ENCODE measurements around the gene PFDN6. TPM values are rescaled to one million over a fixed set of nuclear protein-coding genes. Genes with fewer than 3 reads are reported as not detected.
"Not testable (repeated sequence)": the region's sequence is repeated elsewhere in the genome, so short reads cannot be mapped to it uniquely, and the experiment has no call there.

PFDN6 gene
- total RNA-seq, 1 donor = 21.7 TPM

DNA sequence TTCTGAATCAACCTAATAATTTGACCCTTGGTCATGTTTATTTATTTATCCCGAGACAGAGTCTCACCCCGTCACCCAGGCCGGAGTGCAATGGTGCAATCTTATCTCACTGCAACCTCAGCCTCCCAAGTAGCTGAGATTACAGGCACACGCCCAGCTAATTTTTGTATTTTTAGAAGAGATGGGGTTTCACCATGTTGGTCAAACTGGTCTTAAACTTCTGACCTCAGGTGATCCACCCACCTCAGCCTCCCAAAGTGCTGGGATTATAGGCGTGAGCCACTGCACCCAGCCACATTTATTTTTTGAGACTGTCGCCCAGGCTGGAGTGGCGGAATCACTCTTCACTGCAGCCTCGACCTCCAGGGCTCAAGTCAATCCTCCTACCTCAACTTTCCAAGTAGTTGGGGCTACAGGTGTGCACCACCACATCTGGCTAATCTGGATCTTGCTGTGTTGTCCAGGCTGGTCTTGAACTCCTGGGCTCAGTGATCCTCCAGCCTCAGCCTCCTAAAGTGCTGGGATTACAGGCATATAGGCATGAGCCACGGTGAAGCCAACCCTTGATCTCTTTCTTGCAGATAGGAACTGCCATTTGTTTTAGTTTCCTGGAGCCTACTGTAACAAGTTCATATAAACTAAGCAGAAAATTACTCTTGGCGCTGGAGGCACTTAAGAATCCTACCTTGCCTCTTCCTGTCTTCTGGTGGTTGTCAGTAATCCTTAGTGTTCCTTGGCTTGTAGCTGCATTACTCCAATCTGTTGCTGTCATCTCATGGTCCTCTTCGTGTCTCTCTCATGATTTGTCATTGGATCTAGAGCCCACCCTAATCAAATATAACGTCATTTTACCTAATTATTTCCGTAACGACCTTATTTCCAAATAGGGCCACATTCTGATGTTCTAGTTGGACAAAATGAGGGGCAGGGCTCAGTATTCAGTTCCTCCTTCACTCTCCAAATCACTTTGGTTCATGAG, 15.2 kb upstream of the PFDN6 start:
- TF ChIP-seq, protein P1, sequence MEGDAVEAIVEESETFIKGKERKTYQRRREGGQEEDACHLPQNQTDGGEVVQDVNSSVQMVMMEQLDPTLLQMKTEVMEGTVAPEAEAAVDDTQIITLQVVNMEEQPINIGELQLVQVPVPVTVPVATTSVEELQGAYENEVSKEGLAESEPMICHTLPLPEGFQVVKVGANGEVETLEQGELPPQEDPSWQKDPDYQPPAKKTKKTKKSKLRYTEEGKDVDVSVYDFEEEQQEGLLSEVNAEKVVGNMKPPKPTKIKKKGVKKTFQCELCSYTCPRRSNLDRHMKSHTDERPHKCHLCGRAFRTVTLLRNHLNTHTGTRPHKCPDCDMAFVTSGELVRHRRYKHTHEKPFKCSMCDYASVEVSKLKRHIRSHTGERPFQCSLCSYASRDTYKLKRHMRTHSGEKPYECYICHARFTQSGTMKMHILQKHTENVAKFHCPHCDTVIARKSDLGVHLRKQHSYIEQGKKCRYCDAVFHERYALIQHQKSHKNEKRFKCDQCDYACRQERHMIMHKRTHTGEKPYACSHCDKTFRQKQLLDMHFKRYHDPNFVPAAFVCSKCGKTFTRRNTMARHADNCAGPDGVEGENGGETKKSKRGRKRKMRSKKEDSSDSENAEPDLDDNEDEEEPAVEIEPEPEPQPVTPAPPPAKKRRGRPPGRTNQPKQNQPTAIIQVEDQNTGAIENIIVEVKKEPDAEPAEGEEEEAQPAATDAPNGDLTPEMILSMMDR (IDR thresholded peaks at IDR 0.05; ENCODE audit: insufficient read depth, low read length) = no peak
- DNase-seq (ENCODE audit: low read depth) = no peak
- H3K4me3 ChIP-seq (ENCODE audit: low read depth, low read length) = peak overlapping the region; percentile 99

DNA sequence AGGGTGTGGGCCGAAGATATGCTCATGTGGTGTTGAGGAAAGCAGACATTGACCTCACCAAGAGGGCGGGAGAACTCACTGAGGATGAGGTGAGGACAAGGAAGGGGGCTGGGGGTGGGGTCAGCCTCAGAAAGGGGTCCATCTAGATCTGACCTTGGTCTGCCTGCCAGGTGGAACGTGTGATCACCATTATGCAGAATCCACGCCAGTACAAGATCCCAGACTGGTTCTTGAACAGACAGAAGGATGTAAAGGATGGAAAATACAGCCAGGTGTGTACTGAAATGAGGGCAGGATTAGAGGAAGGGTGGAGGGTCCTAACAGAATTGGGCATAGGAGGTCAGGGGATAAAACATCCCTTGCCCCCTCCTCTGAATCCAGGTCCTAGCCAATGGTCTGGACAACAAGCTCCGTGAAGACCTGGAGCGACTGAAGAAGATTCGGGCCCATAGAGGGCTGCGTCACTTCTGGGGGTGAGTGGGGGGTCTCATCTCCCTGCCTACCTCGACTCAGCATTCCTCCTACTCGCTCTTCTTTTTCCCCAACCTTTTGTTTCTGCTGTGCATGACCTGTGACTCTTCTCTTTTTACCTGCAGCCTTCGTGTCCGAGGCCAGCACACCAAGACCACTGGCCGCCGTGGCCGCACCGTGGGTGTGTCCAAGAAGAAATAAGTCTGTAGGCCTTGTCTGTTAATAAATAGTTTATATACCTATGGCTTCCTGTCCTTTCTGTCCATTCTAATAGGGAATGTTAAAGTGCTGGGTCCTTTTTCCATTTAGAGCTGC, 13.4 kb upstream of the PFDN6 start:
- not testable (repeated sequence) for DNase-seq (ENCODE audit: low read depth)
- H3K4me3 ChIP-seq (ENCODE audit: low read depth, low read length) = peak overlapping the region; percentile 53

DNA sequence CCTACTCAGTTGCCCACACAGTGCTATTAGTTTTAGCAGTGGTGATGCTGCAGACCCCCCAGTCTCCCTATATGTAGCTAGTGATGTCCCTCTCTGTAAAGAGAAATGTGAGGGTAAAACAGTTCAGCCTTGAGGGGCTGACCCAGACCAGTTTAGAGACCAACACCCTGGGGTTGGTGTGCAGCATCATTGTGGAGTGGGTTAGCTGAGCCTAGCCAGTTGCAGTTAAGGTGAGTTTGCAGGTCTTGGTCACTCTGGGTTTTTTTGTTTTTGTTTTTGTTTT, 12.9 kb upstream of the PFDN6 start:
- TF ChIP-seq, protein P1 (IDR thresholded peaks at IDR 0.05; ENCODE audit: insufficient read depth, low read length) = no peak
- peak overlapping the region; percentile 53 for H3K4me3 ChIP-seq (ENCODE audit: low read depth, low read length)
- DNase-seq (ENCODE audit: low read depth) = no peak

DNA sequence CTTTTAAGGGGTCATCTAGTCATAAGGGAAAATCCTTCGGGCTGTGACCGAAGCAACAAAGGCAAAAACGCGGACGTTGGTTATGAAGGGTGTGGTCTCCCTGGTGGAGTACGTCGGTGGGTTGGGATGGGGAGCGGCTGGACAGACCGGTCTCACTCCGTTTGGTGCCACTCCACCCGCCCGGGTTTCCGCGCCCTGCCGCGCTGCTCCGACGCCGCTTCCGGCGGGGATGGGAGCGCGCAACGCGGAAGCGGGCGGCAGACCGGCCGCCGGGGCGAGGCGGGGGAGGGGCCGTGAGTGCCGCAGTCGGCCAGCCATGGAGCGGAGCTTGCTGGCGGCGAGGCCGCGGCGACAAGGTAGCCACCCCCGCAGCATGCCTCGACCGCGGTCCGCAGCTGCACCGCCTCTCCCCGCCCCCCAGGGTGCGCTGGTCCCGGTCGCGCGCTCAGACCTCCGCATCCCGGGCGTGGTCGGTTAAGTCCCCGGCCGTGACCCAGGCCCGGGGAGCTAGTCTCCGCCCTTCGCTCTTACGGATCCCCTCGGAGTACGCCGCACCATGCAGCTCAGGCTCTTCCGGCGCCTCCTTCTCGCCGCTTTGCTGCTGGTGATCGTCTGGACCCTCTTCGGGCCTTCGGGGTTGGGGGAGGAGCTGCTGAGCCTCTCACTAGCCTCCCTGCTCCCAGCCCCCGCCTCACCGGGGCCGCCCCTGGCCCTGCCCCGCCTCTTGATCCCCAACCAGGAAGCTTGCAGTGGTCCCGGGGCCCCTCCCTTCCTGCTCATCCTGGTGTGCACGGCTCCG, 12.3 kb upstream of the PFDN6 start, which contains the start of gene B3GALT4:
Gene B3GALT4 (plus strand): TSS at position 260 of the 799 bp plus-strand sequence. CDS start 297 bp downstream, at position 557.
- H3K4me3 ChIP-seq (ENCODE audit: low read depth, low read length) = peak within 1 kb of the TSS; percentile 53
- TF ChIP-seq, protein P1 (IDR thresholded peaks at IDR 0.05; ENCODE audit: insufficient read depth, low read length) = peak; percentile 47
- DNase-seq (ENCODE audit: low read depth) = peak; percentile 54

DNA sequence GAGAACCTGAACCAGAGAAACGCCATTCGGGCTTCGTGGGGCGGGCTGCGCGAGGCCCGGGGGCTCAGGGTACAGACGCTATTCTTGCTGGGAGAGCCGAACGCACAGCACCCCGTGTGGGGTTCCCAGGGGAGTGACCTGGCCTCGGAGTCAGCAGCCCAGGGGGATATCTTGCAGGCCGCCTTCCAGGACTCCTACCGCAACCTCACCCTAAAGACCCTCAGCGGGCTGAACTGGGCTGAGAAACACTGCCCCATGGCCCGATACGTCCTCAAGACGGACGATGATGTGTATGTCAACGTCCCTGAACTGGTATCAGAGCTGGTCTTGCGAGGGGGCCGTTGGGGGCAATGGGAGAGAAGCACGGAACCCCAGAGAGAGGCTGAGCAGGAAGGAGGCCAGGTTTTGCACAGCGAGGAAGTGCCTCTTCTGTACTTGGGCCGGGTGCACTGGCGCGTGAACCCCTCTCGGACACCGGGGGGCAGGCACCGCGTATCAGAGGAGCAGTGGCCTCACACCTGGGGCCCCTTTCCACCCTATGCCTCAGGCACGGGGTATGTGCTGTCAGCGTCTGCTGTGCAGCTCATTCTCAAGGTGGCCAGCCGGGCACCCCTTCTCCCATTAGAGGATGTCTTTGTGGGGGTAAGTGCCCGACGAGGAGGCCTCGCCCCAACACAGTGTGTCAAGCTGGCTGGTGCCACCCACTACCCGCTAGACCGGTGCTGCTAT, 11.6 kb upstream of the PFDN6 start:
- TF ChIP-seq, protein P1 (IDR thresholded peaks at IDR 0.05; ENCODE audit: insufficient read depth, low read length) = no peak
- DNase-seq (ENCODE audit: low read depth) = no peak
- H3K4me3 ChIP-seq (ENCODE audit: low read depth, low read length) = peak overlapping the region; percentile 53

DNA sequence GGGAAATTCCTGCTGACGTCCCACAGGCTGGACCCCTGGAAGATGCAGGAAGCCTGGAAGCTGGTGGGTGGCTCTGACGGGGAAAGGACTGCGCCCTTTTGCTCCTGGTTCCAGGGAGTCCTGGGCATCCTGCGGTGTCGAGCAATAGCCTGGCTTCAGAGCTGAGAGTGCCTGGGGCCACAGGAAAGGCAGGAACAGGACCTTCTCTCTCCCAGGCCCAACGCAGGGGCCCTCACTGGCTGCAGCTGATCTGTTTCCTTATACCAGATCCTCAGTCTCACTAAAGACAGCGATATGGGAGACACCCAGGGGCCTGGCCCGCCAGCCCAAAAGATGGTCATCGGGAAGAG, 11.0 kb upstream of the PFDN6 start:
- H3K4me3 ChIP-seq (ENCODE audit: low read depth, low read length) = no peak overlapping the region

More for the DNA sequence above, 11.0 kb upstream of the PFDN6 start:
- TF ChIP-seq, protein P1 (IDR thresholded peaks at IDR 0.05; ENCODE audit: insufficient read depth, low read length) = no peak
- no peak for DNase-seq (ENCODE audit: low read depth)

All from fibroblast of the aortic adventitia (primary cell).